Tibial nerve (tissue), 4 donors: Measurements from ENCODE around the gene MAMDC2. TPM values are rescaled to one million over a fixed set of nuclear protein-coding genes. Genes with fewer than 3 reads are reported as not detected.

Source experiments
- DNase-seq, 2 donors: peaks; one replicate each; pipeline ENCODE4 v3.0.0-alpha.2; 2019; ENCODE audit warnings: low spot score in 2 of 2
- H3K27ac ChIP-seq, 4 donors: fragments of 200-600 bp; sonication (generic) in 3 of 4; one replicate each; pipeline ENCODE4 v1.5.1; 2017 to 2019; ENCODE audit warnings: mild to moderate bottlenecking in 1 of 4
- H3K27me3 ChIP-seq, 2 donors: fragments of 200-600 bp; sonication (generic) in 1 of 2; one replicate each; pipeline versions ENCODE4 v1.5.1 to v1.6.0; 2017 to 2019
- H3K36me3 ChIP-seq, 3 donors: fragments of 200-600 bp; sonication (generic); one replicate each; pipeline ENCODE4 v1.5.1; 2018 to 2019
- H3K4me1 ChIP-seq, 4 donors: fragments of 200-600 bp; sonication (generic) in 3 of 4; one replicate each; pipeline ENCODE4 v1.5.1; 2017 to 2019
- H3K4me3 ChIP-seq, 4 donors: fragments of 200-600 bp; sonication (generic) in 3 of 4; one replicate each; pipeline ENCODE4 v1.5.1; 2017 to 2019; ENCODE audit warnings: mild to moderate bottlenecking in 1 of 4, moderate library complexity in 1 of 4
- H3K9me3 ChIP-seq, 4 donors: fragments of 200-600 bp; sonication (generic) in 3 of 4; one replicate each; pipeline ENCODE4 v1.5.1; 2017 to 2019
- CTCF ChIP-seq, 5 experiments: fragments of 200-600 bp in 3 of 5; fragments of 450-650 bp in 2 of 5; sonication (generic) in 3 of 5; IDR thresholded peaks; one replicate each; pipeline ENCODE4 v1.5.1; 2016 to 2019; ENCODE audit warnings: antibody characterized with exemption in 5 of 5, mild to moderate bottlenecking in 3 of 5, moderate library complexity in 2 of 5
- EP300 ChIP-seq, 2 donors: sonication (generic); formaldehyde crosslinking; IDR thresholded peaks; one replicate each; pipeline ENCODE4 v1.6.1; 2017; ENCODE audit warnings: antibody characterized with exemption in 2 of 2, mild to moderate bottlenecking in 1 of 2
- POLR2A ChIP-seq, 2 donors: fragments of 450-650 bp; IDR thresholded peaks; one replicate each; pipeline ENCODE4 v1.6.1; 2017; ENCODE audit warnings: antibody characterized with exemption in 2 of 2, mild to moderate bottlenecking in 2 of 2, moderate library complexity in 2 of 2
- WGBS, 2 donors: methylation state at CpG; one replicate each; pipeline ENCODE4 v1.1.5; 2018; 5-methylcytosine and 5-hydroxymethylcytosine counted together
- total RNA-seq, 4 donors: library from RNA; depleted of rRNA; stranded (reverse); fragments of >200 nt; gene quantifications; one replicate each; pipeline ENCODE4 v1.1.0, GENCODE V29; 2016

The MAMDC2 gene
- total RNA-seq, 4 donors from 2014 or later: 24.9 to 75.9 (median 60.8) TPM

GRCh38 chr9:70010015-70010414 is 33.6 kb upstream of the MAMDC2 start:
- no peak for DNase-seq
- Histone ChIP-seq H3K36me3 (no peaks in the 10 kb centered on the region), H3K9me3 (no peaks in the 10 kb centered on the region), H3K27me3 (no peaks in the 10 kb centered on the region), H3K27ac (no peak overlapping the region), H3K4me3 (no peak overlapping the region), H3K4me1 (peaks cover 0 to 32% (median 3%) of the 10 kb centered on the region in 4 donors)
- TF ChIP-seq EP300 (IDR thresholded peaks at IDR 0.05) (no peak), POLR2A (IDR thresholded peaks at IDR 0.05) (no peak), CTCF (IDR thresholded peaks at IDR 0.05) (no peak)
- WGBS, 2 donors: 33 to 37% methylated on average over 3 of the region's 3 CpGs

GRCh38 chr9:70011366-70011765 is 32.3 kb upstream of the MAMDC2 start:
- H3K27ac ChIP-seq: peak overlapping the region in 1 of 4 donors; percentile 43
- no peaks in the 10 kb centered on the region for H3K27me3 ChIP-seq
- H3K36me3 ChIP-seq: no peaks in the 10 kb centered on the region
- H3K4me3 ChIP-seq: no peak overlapping the region
- peaks cover 0 to 28% (median 3%) of the 10 kb centered on the region in 4 donors for H3K4me1 ChIP-seq
- H3K9me3 ChIP-seq: no peaks in the 10 kb centered on the region
- 92 to 100% methylated on average over 1 of the region's 1 CpG for WGBS, 2 donors
- no peak for TF ChIP-seq EP300 (IDR thresholded peaks at IDR 0.05)
- no peak for TF ChIP-seq CTCF (IDR thresholded peaks at IDR 0.05)
- TF ChIP-seq POLR2A (IDR thresholded peaks at IDR 0.05): no peak
- DNase-seq: no peak

GRCh38 chr9:70012569-70012968 is 31.1 kb upstream of the MAMDC2 start:
- Histone ChIP-seq H3K27me3 (no peaks in the 10 kb centered on the region), H3K9me3 (no peaks in the 10 kb centered on the region), H3K4me1 (peaks cover 0 to 28% (median 3%) of the 10 kb centered on the region in 4 donors), H3K27ac (peak overlapping the region in 1 of 4 donors; percentile 59), H3K4me3 (no peak overlapping the region), H3K36me3 (no peaks in the 10 kb centered on the region)
- DNase-seq: no peak
- WGBS, 2 donors: 65 to 82% methylated on average over 1 of the region's 1 CpG
- no peak for TF ChIP-seq POLR2A (IDR thresholded peaks at IDR 0.05)
- TF ChIP-seq CTCF (IDR thresholded peaks at IDR 0.05): no peak
- no peak for TF ChIP-seq EP300 (IDR thresholded peaks at IDR 0.05)

GRCh38 chr9:70013598-70014196 is 30.0 kb upstream of the MAMDC2 start:
- WGBS, 2 donors: 51 to 54% methylated on average over 2 of the region's 2 CpGs
- H3K27ac ChIP-seq: peak overlapping the region in 2 of 4 donors; percentile 59 to 75
- no peaks in the 10 kb centered on the region for H3K9me3 ChIP-seq
- peak in 1 of 2 donors; percentile 48 for DNase-seq
- no peak overlapping the region for H3K4me3 ChIP-seq
- TF ChIP-seq EP300 (IDR thresholded peaks at IDR 0.05): peak in 1 of 2 donors; percentile 72
- TF ChIP-seq POLR2A (IDR thresholded peaks at IDR 0.05): no peak
- no peak for TF ChIP-seq CTCF (IDR thresholded peaks at IDR 0.05)
- H3K4me1 ChIP-seq: peaks cover 0 to 28% (median 3%) of the 10 kb centered on the region in 4 donors
- H3K36me3 ChIP-seq: no peaks in the 10 kb centered on the region
- H3K27me3 ChIP-seq: no peaks in the 10 kb centered on the region

GRCh38 chr9:70015099-70015498 is 28.5 kb upstream of the MAMDC2 start:
- Histone ChIP-seq H3K27ac (peak overlapping the region in 1 of 4 donors; percentile 14), H3K4me1 (peaks cover 0 to 28% (median 3%) of the 10 kb centered on the region in 4 donors), H3K27me3 (no peaks in the 10 kb centered on the region), H3K36me3 (no peaks in the 10 kb centered on the region), H3K9me3 (no peaks in the 10 kb centered on the region), H3K4me3 (no peak overlapping the region)
- 90 to 96% methylated on average over 1 of the region's 1 CpG for WGBS, 2 donors
- TF ChIP-seq CTCF (IDR thresholded peaks at IDR 0.05) (no peak), POLR2A (IDR thresholded peaks at IDR 0.05) (no peak), EP300 (IDR thresholded peaks at IDR 0.05) (no peak)
- no peak for DNase-seq
